Stimulated activated CD4-positive, alpha-beta T cell treated with anti-CD3 and anti-CD28 coated beads, TNF-alpha, amount 100 ng/mL, for 24 hours (primary cell): ENCODE results near the gene FOS.

Source experiments
- DNase-seq, 3 experiments: peaks; one replicate each; pipeline ENCODE4 v3.0.0-alpha.2; 2020; ENCODE audit warnings: low read depth in 3 of 3

FOS gene

GRCh38 chr14:75250800-75251199 lies 27.8 kb upstream of the FOS start:
- DNase-seq, result no peak

DNA sequence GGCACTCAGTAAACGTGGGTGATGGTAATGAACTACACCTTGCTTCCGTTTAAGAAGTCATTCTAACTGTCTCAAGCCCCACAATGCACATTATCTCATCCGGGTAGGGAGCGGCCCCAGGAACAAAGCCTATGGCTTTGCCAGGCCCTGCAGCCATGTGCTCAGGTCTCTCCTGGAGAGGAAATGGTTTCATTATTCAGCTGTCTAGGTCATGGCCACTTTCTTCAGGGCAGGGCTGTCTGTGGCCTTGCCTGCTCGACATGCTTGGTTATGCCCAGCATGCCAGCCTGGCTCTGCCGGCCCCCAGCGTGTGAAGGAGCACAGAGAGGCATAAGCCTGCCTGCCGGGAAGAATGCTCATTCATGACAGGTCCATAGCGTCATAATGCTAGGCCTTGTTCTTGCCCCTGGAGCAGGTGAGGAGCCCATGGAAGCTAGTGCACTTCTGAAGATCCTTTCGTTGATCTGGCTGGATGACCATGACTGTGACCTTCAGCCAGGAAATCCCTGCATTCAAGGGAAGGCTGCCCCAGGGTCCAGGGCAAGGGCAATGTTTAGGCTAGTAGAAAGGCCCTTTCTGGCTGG lies 26.3 kb upstream of the FOS start:
- DNase-seq, result no peak

GRCh38 chr14:75254381-75254822 lies 24.2 kb upstream of the FOS start:
- no peak for DNase-seq

GRCh38 chr14:75254901-75255584 lies 23.6 kb upstream of the FOS start:
- no peak for DNase-seq

DNA sequence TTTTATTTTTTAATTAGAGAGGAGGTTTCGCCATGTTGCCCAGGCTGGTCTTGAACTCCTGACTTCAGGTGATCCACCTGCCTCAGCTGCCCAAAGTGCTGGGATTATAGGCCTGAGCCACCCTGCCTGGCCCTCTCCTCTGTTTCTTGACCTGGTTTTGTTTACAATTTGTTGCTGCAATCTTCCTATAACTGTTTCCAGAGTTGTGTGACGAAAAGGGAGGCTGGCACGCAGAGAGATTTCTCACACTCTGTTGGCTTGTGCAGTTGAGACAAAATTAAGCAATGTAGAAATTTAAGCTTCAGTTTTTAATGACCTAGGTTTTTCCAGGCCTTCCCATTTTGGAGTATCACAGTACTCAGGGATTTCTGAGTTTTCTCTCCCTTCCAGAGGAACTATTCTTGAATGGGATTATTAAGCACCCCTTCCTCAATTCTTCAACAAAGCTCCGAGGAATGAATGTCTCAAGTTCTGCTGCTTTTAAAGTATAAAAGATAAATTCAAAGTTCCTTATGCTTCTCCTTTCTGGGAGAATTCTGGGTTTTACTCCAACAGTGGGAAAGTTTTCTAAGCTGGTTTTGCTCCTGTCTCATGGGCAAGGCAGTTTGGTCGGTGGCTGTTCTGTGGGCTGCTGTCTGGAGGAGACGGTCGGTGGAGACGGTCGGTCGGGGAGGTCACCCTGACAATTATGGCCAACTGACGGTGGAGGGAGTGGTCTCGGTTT lies 20.4 kb upstream of the FOS start:
- DNase-seq, result no peak

DNA sequence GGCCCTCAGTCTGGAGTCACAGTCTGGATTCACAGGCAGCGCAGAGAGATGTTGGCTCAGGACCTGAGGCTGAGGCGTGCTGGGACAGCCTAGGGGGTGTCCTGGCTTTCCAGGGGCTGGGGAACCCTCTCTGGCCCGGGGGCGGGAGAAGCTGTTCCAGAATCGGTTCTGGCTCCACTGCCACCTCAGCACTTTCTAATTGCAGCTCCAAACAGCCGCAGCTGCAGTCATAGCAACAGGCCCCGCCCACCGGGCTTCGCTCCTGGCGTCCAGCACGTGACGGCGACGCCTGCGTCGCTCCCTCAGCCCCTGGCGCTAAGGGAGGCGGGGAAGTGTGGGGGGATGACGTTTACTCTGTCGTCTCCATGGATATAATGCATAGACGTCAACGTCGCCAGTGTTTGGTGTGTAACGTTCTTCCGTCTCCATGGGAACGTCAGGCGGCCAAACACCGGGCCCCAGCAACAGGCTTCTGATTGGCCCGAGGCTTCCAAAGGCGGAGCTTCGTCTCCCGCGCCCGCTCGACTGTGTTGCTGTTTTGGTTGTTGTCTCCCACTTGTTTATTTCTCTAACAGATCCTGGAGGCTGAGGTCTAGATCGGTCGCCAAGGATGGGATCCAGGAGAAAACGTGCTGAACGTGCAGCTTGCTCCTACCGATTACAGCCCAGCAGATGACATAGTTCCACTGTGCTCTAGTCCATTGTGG lies 19.7 kb upstream of the FOS start:
- peak; percentile 97 to 98 (median 98) for DNase-seq

DNA sequence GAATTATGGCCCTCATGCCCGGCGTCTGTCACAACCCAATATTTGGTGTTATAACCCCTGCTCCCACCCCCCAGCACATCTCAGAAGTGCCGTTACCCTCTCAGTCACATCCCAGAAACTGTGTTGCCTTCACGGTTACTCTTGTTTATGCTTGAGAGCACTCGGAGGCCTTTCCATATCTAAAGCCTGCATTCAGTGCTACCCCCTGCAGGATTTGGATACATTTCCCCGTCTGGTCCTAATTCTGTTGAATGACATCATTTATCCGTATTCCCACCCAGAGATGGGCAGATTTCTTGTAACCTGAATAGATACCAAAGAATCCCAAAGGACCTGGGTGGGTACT lies 19.1 kb upstream of the FOS start:
- no peak for DNase-seq

DNA sequence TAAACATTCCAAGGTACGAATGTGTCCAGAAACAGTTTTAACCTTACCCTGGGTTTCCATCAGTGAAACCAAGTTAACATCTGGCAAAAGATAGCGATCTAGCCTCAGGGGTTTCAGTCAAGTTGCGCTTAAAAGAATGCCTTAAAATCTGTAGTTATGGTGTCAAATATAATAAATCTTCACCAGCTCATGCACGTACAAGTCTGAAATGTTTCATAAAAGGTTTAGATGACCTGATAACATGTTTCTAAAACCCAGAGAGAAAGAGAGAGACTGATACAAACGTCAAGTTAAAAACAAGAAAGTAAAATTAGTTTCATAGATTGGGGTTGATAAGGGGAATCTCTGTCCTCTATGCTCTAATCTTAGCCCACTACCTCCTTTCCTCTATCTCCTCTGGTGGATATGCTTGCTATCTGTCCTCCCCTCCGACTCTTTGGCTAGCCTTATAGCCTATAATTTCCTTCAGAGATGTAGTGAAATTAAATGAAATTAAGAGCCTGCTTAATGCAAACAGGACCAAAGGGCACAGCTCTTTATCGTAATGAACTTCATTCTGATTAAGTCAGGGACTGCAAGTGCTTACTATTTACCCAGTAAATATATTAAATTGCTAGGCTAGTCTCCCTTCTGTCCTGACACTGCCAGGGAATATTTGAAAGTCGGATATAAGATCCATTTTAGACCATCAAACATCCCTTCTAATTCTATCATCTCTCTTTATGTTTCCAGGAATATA lies 18.4 kb upstream of the FOS start:
- DNase-seq, result no peak

DNA sequence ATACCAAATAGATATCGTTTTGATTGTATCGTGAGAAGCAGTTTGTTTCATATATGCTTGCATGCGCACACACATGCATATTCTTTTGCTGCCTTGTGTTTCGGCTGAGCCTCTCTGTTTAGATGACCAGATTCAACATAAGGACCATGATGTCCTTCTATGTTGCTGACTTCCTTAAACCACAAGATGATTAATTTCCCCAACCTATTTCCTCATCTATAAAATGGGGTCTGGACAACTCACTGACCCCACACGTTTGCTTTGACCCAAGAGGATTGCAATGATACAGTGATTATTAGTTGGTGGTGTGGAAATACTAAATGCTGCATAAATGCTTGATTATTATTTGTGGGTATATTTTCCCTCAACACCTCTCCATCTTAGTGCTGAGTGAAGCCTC lies 16.8 kb upstream of the FOS start:
- DNase-seq, result no peak

DNA sequence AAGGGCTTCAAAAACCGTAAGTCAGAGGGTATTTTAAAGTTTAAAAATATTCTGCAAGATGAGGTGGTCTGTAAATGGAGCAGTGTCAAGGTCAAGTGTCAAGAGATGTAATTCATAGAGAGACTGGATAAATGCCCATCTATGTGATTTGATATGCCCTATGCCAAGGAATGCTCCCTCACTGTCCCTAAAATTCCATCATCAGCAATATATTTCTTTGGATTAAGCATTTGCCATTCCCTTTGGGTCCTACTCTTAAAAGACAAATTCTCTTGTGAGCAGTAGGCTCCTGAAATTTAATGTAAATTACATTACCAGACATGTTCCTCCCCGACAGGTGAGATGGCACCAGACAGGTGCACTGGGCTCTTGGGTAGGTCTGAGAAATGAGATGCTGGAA lies 16.0 kb upstream of the FOS start:
- no peak for DNase-seq

DNA sequence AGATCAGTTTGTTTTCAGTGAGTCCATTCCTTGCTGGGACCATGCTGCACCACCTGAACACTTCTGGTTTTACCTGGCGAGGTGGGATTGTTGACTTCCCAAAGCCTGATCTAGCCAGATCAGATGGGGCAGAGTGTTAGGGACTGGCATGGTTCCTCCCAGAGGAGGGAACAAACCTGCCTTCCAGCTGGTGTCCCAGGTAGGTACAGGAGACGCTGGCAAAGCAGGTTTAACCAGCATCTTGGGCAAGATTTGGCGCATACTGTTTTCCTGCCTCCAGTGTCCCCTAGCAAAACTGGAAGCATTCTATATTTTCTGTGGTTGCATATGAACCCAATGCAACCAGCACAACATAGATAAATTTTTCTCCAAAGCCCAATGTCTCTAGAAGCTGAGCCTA lies 14.6 kb upstream of the FOS start:
- no peak for DNase-seq

GRCh38 chr14:75267141-75267721 lies 11.4 kb upstream of the FOS start:
- no peak for DNase-seq

DNA sequence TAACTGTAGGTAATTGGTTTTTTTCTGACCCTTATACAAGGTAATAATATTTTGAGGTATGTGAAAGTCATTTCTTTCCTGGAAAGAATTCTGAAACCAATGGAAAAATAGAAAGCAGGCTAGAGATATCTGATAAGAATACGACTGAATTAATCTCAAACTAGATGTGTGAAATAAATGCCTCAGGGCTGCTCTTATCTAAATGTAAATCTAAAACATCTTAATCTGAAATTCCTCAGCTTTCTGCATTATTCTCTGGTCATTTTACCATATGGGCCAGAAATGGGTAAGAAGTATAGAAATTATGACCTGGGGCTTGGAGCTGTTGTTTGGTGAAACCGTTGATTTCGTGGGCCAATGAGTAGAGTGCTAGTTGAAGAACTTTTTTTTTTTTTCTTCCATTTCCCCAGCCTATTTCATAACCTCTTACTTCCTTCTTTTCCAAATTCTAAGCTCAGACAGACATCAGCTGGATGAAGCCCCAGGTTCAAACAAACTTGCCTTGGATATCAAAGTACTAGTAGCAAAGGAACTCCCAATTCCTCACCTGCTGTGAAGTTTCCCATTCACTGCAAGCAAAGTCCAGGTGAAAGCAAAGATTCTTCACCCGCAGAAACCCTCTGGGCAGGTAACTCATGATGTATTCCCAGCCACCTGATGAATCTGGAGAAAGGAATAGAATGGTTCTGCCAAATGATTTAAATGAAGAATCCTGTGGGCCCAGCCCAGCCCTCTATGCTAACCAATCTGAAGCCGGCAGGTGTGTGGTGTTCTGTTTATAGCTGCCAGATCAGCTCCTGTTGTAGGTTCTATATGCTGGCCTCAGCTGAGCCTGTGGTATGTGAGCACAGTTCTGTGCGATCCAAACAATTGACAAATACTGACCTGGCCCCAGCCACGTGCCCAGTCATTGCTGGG lies 9.7 kb upstream of the FOS start:
- DNase-seq, result no peak

- no peak for DNase-seq
These were observed 7.1 kb upstream of the FOS start for GRCh38 chr14:75271514-75271913.

DNA sequence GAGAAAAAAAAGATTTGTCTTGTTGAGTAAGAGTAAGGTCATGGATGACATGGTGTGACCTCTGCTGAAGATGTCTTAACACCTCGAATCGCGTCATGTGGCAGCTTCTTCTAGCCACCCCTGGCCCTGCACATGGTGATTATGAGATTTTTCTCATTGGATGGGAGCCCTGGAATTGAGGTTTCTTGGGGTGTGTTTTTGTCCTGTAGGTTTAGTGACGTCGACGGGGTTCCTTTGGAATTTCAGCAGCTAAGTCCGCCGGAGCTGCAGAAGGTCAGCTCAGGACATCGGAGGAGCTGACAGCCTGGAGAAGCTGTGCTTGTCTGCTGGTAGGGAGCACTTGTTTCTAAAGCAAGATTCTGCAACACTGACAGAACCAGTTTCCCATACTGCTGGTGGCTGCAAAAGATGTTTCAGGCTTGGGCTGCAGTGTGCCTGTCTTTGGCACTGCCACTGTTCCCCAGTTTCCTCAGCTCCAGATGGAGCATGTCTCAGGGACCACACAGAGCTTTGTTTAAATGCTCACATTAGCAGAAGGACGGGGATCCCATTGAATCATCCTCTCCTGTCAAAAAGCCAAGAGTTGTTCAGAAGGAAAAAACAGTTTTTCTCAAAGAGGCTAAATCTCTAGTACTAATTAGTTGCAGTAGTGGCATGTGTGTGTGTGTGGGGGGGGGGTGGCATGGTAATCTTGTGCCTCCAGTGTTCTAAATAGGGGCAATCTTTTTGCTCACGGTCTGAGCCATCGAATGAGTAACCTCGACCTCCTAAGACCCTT lies 5.2 kb upstream of the FOS start:
- DNase-seq, result no peak

DNA sequence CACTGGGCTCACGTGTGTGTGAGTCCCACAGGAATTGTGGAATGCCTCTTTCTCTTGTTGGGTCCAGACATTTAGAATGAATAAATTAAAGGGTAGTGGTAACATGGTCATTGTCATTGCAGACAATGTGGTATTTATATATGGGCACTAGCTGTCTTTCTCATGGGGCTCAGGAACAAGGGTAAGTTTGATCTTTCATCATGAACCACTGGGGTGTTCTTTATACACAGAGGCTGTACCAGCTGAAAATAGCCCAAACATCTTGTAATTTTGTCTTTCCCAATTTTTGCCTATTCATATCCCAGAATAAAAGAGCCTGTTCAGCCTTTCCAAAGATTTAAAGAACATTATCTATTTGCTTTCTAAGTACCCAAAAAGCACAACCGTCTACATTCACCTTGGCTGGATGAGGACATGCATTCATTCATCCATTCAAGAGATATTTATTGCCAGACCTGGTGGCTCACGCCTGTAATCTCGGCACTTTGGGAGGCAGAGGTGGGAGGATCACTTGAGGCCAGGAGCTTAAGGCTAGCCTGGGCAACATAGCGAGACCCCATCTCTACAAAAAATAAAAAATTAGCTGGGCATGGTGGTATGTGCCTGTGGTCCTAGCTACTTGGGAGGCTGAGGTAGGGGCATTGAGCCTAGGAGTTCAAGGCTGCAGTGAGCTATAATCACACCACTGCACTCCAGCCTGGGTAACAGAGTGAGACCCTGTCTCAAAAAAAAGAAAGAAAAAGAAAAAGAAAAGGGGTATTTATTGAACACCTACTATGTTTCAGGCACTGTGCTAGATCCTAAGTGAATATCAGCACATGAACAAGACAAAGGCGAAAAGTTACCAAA lies 4.4 kb upstream of the FOS start:
- DNase-seq, result no peak

DNA sequence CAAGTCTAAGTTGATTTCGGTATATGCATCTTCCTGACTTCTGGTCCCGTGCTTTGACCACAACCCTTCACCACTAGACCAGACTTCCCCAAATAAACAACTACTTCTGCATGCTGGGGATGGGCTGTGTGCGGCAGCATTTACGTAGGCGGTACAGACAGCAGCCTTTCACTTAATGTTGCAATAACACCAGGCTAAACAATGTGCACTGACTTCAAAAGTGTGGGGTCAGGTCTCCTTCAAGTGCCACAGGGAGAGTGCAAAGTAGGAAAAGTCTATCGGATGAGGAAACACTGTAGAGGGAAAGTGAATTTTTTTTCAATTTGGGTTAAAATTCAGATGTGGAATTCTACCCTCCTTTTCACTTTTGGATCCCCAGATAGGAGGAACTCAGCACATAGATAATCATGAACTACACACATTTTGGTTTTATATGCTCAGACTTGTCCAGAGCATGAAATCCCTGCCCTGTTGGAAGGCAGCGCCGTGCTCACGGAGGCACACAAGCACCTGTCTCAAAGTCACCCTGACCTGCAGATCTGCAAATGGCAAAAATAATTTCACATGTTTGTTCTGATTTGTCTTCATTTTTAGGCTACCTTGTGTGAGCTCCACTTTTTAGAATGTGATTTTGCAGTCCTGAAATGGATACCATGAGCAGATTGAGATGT lies 3.6 kb upstream of the FOS start:
- DNase-seq, result no peak

- no peak for DNase-seq
These were observed 3.0 kb upstream of the FOS start for GRCh38 chr14:75275598-75275997.
